NT2/D1 (cell line): ENCODE results near the gene EVI2A.

Experiments
- DNase-seq: peaks from one replicate; pipeline ENCODE4 v3.0.0-alpha.2; 2011; ENCODE audit warnings: low read depth, low spot score
- H3K27me3 ChIP-seq: 2 replicates; pipeline ENCODE4 v1.6.0; 2011; ENCODE audit warnings: mild to moderate bottlenecking; ENCODE audit not compliant: insufficient read length, insufficient read depth
- H3K36me3 ChIP-seq: 2 replicates; pipeline ENCODE4 v1.6.1; 2011; ENCODE audit warnings: mild to moderate bottlenecking, low read length, mixed read lengths; ENCODE audit not compliant: insufficient read depth, insufficient read length
- H3K4me1 ChIP-seq: 2 replicates; pipeline ENCODE4 v1.5.1; 2011; ENCODE audit not compliant: insufficient read depth, insufficient read length
- H3K4me3 ChIP-seq: 2 replicates; pipeline ENCODE4 v1.5.1; 2011; ENCODE audit warnings: low read depth; ENCODE audit not compliant: insufficient read length
- H3K9ac ChIP-seq: 2 replicates; pipeline ENCODE4 v1.6.0; 2011; ENCODE audit warnings: low read depth; ENCODE audit not compliant: insufficient read length
- H3K9me3 ChIP-seq: 2 replicates; pipeline ENCODE4 v1.5.1; 2011; ENCODE audit warnings: mild to moderate bottlenecking, low read length; ENCODE audit not compliant: insufficient read depth
- SUZ12 ChIP-seq: IDR thresholded peaks from 2 replicates; pipeline ENCODE4 v1.6.1; 2011; ENCODE audit not compliant: insufficient read length, insufficient read depth; ENCODE audit errors: extremely low read depth
- YY1 ChIP-seq: IDR thresholded peaks from 2 replicates; pipeline ENCODE4 v1.6.1; 2011; ENCODE audit not compliant: insufficient read length, insufficient read depth
- ZNF274 ChIP-seq: IDR thresholded peaks from 2 replicates; pipeline ENCODE4 v1.6.1; 2011; ENCODE audit warnings: mild to moderate bottlenecking, low read depth, low read length

EVI2A gene

DNA sequence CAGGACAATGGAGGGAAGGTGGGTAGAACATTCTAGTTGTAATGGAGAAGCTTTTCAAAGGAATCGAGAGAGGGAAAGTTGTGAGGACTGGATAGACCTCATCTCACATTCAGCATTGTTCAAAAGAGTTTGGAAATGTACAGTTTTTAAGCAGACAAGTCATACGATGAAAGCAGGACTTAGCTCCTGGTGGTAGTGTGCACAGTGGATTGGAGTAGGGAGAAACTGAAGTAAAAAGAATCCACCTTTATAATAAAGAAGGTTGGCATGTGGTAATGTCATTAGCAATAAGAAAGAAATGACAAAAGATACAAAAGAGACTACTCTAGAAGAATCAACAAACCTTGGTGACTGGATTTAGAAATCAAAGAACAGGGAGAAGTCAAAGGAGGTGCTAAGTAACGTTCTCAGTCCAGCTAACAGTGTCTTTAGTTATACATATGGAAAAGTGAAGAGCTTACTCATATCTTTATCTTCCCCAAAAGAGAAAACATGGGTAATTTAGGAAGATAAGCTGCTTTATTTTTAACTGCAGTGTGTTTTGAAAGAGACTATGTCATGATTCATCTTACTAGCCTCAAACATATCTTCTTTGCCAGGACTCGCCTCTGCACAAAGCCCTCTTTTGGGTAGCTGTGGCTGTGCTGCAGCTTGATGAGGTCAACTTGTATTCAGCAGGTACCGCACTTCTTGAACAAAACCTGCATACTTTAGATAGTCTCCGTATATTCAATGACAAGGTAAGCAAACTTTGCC, 18.7 kb upstream of the EVI2A start:
- no peak for DNase-seq
- no peaks in the 10 kb centered on the region for H3K4me1 ChIP-seq
- TF ChIP-seq YY1 (no peak), ZNF274 (no peak), SUZ12 (no peak)
- no peaks in the 10 kb centered on the region for H3K9me3 ChIP-seq
- H3K27me3 ChIP-seq = no peaks in the 10 kb centered on the region
- H3K9ac ChIP-seq = no peak overlapping the region
- H3K36me3 ChIP-seq = peaks cover 14% of the 10 kb centered on the region
- no peak overlapping the region for H3K4me3 ChIP-seq

DNA sequence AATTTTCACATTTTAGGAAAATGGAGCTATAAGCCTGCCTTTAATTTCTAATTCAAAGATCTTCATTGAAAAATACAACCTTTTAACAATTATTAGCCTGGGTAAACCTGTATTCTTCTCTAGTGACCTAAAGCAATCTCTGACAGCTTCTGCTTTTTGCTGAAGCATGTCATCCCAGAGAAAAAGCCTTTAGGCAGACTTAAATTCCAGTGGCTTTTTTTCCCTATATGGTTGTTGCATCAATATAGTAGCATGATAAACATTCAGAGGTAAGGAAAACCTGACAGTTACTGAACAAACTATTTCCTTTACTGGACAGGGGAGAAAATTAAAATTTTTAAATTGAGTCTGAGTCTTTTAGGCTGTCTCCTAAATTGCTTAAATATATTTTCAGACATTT, 7.8 kb upstream of the EVI2A start:
- H3K4me1 ChIP-seq = no peaks in the 10 kb centered on the region
- no peak overlapping the region for H3K9ac ChIP-seq
- H3K4me3 ChIP-seq = no peak overlapping the region
- TF ChIP-seq YY1 = no peak
- TF ChIP-seq SUZ12 = no peak
- TF ChIP-seq ZNF274 = no peak
- H3K9me3 ChIP-seq = no peaks in the 10 kb centered on the region
- H3K36me3 ChIP-seq = peaks cover 9% of the 10 kb centered on the region
- no peaks in the 10 kb centered on the region for H3K27me3 ChIP-seq
- no peak for DNase-seq

DNA sequence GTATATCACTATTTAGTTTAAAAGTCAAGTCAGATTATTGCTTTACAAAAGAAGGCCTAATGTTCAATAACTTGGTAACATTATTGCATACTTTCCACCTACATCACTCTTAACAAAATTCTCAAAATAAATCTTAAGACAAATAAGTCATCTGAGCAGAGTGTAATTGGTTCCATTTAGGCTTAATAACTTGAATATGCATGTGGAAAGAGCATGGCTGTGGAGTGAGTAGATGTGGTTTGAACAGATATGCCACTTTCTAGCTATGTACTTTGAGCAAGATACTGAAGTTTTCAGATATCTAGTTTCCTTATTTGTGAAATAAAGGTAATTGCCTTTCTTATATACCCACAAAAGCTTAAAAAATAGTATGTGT, 6.7 kb upstream of the EVI2A start:
- Histone ChIP-seq H3K27me3 (no peaks in the 10 kb centered on the region), H3K4me3 (no peak overlapping the region), H3K9me3 (no peaks in the 10 kb centered on the region), H3K36me3 (peaks cover 9% of the 10 kb centered on the region), H3K9ac (no peak overlapping the region), H3K4me1 (no peaks in the 10 kb centered on the region)
- TF ChIP-seq ZNF274 (no peak), YY1 (no peak), SUZ12 (no peak)
- no peak for DNase-seq

DNA sequence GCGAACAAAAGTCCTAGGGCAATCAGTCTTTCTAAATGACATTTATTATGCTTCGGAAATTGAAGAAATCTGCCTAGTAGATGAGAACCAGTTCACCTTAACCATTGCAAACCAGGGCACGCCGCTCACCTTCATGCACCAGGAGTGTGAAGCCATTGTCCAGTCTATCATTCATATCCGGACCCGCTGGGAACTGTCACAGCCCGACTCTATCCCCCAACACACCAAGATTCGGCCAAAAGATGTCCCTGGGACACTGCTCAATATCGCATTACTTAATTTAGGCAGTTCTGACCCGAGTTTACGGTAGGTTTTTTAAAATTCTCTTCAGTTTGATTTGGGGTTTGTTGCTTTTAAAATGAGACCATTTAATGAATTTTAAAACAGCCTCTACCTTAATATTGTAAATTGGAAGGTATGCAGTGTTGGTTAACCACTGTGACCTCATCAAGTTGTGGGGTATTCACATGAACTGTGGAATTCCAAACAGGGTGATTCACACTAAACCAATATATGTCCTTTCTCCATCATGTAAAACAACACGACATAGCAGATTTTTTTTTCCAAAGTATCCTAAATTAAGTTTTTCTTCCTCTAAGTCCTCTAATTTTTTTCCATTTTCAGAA, 6.2 kb upstream of the EVI2A start:
- H3K4me3 ChIP-seq = no peak overlapping the region
- DNase-seq = no peak
- H3K4me1 ChIP-seq = no peaks in the 10 kb centered on the region
- H3K9ac ChIP-seq = no peak overlapping the region
- H3K27me3 ChIP-seq = no peaks in the 10 kb centered on the region
- H3K9me3 ChIP-seq = no peaks in the 10 kb centered on the region
- TF ChIP-seq YY1 (no peak), SUZ12 (no peak), ZNF274 (no peak)
- peaks cover 9% of the 10 kb centered on the region for H3K36me3 ChIP-seq

DNA sequence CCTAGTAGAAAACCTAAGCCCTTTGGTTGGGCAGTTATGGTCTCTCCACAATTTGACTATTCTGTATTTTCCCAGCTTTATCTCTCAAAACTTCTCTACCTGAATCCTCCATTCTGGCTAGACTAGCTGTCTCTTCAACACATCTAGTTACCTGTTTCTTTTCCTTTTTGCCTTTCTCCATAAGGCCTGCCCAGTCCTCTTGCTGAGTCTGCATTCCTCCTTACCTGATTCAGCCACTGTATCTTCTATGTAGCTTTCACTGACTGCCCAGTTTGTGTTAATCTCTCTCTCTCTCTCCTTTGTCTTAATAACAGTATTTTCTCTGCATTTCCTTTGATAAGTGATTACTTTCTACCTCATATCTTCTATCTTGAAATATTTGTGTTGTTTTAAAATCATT, 2.1 kb upstream of the EVI2A start:
- H3K4me3 ChIP-seq = no peak overlapping the region
- H3K27me3 ChIP-seq = no peaks in the 10 kb centered on the region
- peaks cover 8% of the 10 kb centered on the region for H3K36me3 ChIP-seq
- DNase-seq = no peak
- H3K9ac ChIP-seq = no peak overlapping the region
- H3K9me3 ChIP-seq = no peaks in the 10 kb centered on the region
- H3K4me1 ChIP-seq = no peaks in the 10 kb centered on the region
- TF ChIP-seq ZNF274 = no peak
- no peak for TF ChIP-seq YY1
- no peak for TF ChIP-seq SUZ12

DNA sequence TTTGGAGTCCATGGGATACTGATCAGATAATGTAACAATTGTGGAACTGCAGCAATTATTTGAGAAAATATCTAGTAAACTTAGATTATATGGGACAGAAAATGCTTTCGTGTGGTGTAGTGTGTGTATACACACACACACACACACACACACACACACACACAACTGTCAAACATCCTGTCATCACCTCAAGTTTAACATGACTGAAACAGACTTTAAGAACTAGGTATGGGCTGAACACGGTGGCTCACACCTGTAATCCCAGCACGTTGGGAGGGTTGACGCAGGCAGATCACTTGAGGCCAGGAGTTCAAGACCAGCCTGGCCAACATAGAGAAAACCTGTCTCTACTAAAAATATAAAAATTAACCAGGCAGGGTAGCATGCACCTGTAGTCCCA, 544 bp upstream of the EVI2A start:
- H3K36me3 ChIP-seq = peaks cover 8% of the 10 kb centered on the region
- no peaks in the 10 kb centered on the region for H3K4me1 ChIP-seq
- no peak for TF ChIP-seq ZNF274
- no peak for TF ChIP-seq YY1
- TF ChIP-seq SUZ12 = no peak
- no peak for DNase-seq
- no peaks in the 10 kb centered on the region for H3K27me3 ChIP-seq
- H3K9ac ChIP-seq = no peak overlapping the region
- no peaks in the 10 kb centered on the region for H3K9me3 ChIP-seq
- no peak overlapping the region for H3K4me3 ChIP-seq

DNA sequence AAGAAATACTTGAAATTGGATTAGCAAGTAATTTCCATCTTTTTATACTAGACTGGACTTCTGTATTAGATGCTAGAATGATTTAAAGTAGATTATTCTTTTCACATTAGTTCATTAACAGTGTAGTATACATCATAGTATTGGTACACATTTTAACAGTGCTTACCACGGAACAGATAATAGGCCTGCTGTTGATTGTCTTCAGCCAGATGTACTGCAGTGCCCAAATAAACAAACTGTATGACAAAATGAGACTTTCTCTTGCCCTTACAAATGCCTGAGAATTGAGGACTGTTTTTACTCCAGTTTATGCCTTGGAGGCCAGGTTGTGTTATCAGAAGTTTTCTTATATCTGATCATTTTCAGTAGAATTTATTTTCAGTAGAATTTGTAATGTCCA, 631 bp downstream of the EVI2A start:
- H3K36me3 ChIP-seq = peaks cover 1% of the 10 kb centered on the region
- no peak overlapping the region for H3K4me3 ChIP-seq
- no peak for DNase-seq

More for the DNA sequence above, 631 bp downstream of the EVI2A start:
- Histone ChIP-seq H3K9ac (no peak overlapping the region), H3K9me3 (no peaks in the 10 kb centered on the region), H3K27me3 (no peaks in the 10 kb centered on the region), H3K4me1 (no peaks in the 10 kb centered on the region)
- TF ChIP-seq YY1 = no peak
- no peak for TF ChIP-seq SUZ12
- TF ChIP-seq ZNF274 = no peak
